Activated naive CD8-positive, alpha-beta T cell treated with anti-CD3 and anti-CD28 coated beads, Interleukin-2, amount 50 U/mL, for 16 hours (primary cell): ENCODE data around the gene MBP.

ENCODE experiments used
- DNase-seq: peaks from one replicate; pipeline ENCODE4 v3.0.0-alpha.2; 2020; ENCODE audit warnings: low read depth, low spot score

The MBP gene

GRCh38 chr18:77132369-77133050 lies at the start of gene MBP:
TSS of gene MBP (minus strand) at chr18:77132783. CDS start at chr18:77105261, 27,522 bp downstream.
- peak; percentile 47 for DNase-seq

- DNase-seq = no peak
Measured at GRCh38 chr18:77181950-77182707, 49.5 kb upstream of the MBP start.

GRCh38 chr18:77178559-77178958 lies 46.0 kb upstream of the MBP start:
- no peak for DNase-seq

GRCh38 chr18:77177009-77177408 lies 44.4 kb upstream of the MBP start:
- DNase-seq = no peak

- DNase-seq = no peak
Measured at GRCh38 chr18:77173275-77174030, 40.9 kb upstream of the MBP start.

- no peak for DNase-seq
Measured at GRCh38 chr18:77170890-77171410, 38.4 kb upstream of the MBP start.

- DNase-seq = no peak
Measured at GRCh38 chr18:77168811-77169311, 36.3 kb upstream of the MBP start.

GRCh38 chr18:77167251-77167650 lies 34.7 kb upstream of the MBP start:
- DNase-seq = no peak

- no peak for DNase-seq
Measured at GRCh38 chr18:77166523-77166922, 33.9 kb upstream of the MBP start.

- no peak for DNase-seq
Measured at GRCh38 chr18:77165503-77166188, 33.1 kb upstream of the MBP start.

GRCh38 chr18:77164763-77165485 lies 32.3 kb upstream of the MBP start:
- no peak for DNase-seq

- no peak for DNase-seq
Measured at GRCh38 chr18:77164026-77164425, 31.4 kb upstream of the MBP start.

GRCh38 chr18:77162580-77162979 lies 30.0 kb upstream of the MBP start:
- no peak for DNase-seq

GRCh38 chr18:77161961-77162360 lies 29.4 kb upstream of the MBP start:
- no peak for DNase-seq

- no peak for DNase-seq
Measured at GRCh38 chr18:77161383-77161782, 28.8 kb upstream of the MBP start.

- DNase-seq = no peak
Measured at GRCh38 chr18:77160515-77160914, 27.9 kb upstream of the MBP start.

- DNase-seq = no peak
Measured at GRCh38 chr18:77157312-77157711, 24.7 kb upstream of the MBP start.

- DNase-seq = no peak
Measured at GRCh38 chr18:77155031-77155430, 22.4 kb upstream of the MBP start.

GRCh38 chr18:77153404-77153803 lies 20.8 kb upstream of the MBP start:
- DNase-seq = no peak

- DNase-seq = no peak
Measured at GRCh38 chr18:77151772-77152520, 19.4 kb upstream of the MBP start.
